Activated T-helper 2 cell treated with anti-CD3 and anti-CD28 coated beads, Interferon-gamma antibody, Interleukin-2, Interleukin-4, amounts not matched to agents 10 μg/mL and 5 μg/mL and 100 μg/mL, durations not matched to agents 14 hours and 24 hours and 36 hours (primary cell): ENCODE measurements around the gene DNMT3L. TPM values are rescaled to one million over a fixed set of nuclear protein-coding genes. Genes with fewer than 3 reads are reported as not detected.
"Not testable (repeated sequence)": the region's sequence is repeated elsewhere in the genome, so short reads cannot be mapped to it uniquely, and the experiment has no call there.

ENCODE experiments used
- DNase-seq: peaks from one replicate; pipeline ENCODE4 v3.0.0; 2021; ENCODE audit warnings: low spot score
- H3K27ac Mint-ChIP-seq: one replicate; pipeline ENCODE4 v1.8.0; 2021; ENCODE audit warnings: mixed read lengths
- H3K27me3 Mint-ChIP-seq: one replicate; pipeline ENCODE4 v1.8.0; 2021; ENCODE audit warnings: low read depth, mixed read lengths
- H3K36me3 Mint-ChIP-seq: one replicate; pipeline ENCODE4 v1.8.0; 2021; ENCODE audit warnings: low read depth, mixed read lengths
- H3K4me1 Mint-ChIP-seq: one replicate; pipeline ENCODE4 v1.8.0; 2021; ENCODE audit warnings: low read depth, mixed read lengths
- H3K4me3 Mint-ChIP-seq: one replicate; pipeline ENCODE4 v1.8.0; 2021; ENCODE audit warnings: low read depth, mild to moderate bottlenecking, moderate library complexity, mixed read lengths
- H3K9me3 Mint-ChIP-seq: one replicate; pipeline ENCODE4 v1.8.0; 2021; ENCODE audit warnings: mixed read lengths
- intact Hi-C: fragments of 100-400 bp; cut with micrococcal nuclease; formaldehyde crosslinking; loops from one replicate; pipeline ENCODE4 v1.15.1; 2023
- total RNA-seq: library from RNA; stranded (reverse); gene quantifications from 2 replicates; pipeline ENCODE4 v1.2.3, GENCODE V29; 2022

DNMT3L gene
- total RNA-seq, 1 donor from 2014 or later = not detected

GRCh38 chr21:44291936-44292811, 30.5 kb upstream of the DNMT3L start:
- intact Hi-C loops = no loop called here
- Mint-ChIP-seq H3K36me3 (no peaks in the 10 kb centered on the region), H3K27me3 (no peaks in the 10 kb centered on the region), H3K4me3 (peak overlapping the region; percentile 55), H3K4me1 (no peaks in the 10 kb centered on the region), H3K9me3 (no peaks in the 10 kb centered on the region), H3K27ac (no peak overlapping the region)
- DNase-seq = no peak

- no peak for DNase-seq
- Mint-ChIP-seq H3K27ac (no peak overlapping the region), H3K9me3 (no peaks in the 10 kb centered on the region), H3K27me3 (no peaks in the 10 kb centered on the region), H3K4me1 (no peaks in the 10 kb centered on the region), H3K4me3 (no peak overlapping the region), H3K36me3 (no peaks in the 10 kb centered on the region)
- intact Hi-C loops = no loop called here
These were observed 29.6 kb upstream of the DNMT3L start for GRCh38 chr21:44291078-44291935.

DNA sequence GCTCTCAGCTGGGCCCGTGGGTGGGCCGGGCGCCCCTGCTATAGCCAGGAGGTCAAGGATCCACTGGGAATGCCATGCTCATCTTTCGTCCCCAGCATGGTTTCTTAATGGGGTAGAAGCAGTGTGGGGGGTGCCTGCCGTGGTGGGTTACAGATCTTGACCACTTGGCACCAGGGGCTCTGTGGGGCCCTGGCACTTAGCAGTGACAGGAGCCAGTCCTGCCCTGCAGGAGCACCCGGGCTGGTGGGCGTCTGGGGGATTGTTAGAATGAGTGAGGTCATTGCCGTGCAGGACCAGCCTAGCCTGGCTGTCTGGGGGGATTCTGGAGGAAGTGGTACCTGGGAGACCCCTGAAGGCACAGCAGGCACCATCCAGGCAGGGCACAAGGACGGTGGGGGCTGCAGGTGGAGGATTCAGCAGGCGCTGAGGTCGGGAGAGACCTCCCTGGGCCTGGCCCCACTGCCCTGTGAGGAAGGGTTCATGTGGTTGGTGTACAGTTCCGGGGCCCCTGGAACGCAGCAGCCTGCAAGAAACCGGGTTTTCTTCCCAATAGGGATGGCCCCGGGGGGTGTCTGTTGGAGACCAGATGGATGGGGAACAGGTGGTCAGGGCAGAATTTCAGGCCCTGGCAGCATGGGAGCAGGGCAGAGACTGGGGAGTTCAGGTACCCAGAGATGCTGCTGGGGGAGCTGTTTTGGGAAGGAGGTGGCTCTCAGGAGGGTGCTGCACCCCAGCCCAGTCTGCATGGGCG, 28.8 kb upstream of the DNMT3L start:
- no peak overlapping the region for H3K27ac Mint-ChIP-seq
- no peaks in the 10 kb centered on the region for H3K9me3 Mint-ChIP-seq
- H3K4me1 Mint-ChIP-seq = no peaks in the 10 kb centered on the region

GRCh38 chr21:44289381-44290010, 27.8 kb upstream of the DNMT3L start:
- Mint-ChIP-seq H3K9me3 (no peaks in the 10 kb centered on the region), H3K4me1 (no peaks in the 10 kb centered on the region), H3K4me3 (no peak overlapping the region), H3K27me3 (no peaks in the 10 kb centered on the region), H3K36me3 (no peaks in the 10 kb centered on the region), H3K27ac (no peak overlapping the region)
- intact Hi-C loops = no loop called here
- DNase-seq = no peak

More for the DNA sequence above, 28.8 kb upstream of the DNMT3L start:
- H3K36me3 Mint-ChIP-seq = no peaks in the 10 kb centered on the region
- no peak overlapping the region for H3K4me3 Mint-ChIP-seq
- intact Hi-C loops = no loop called here
- no peak for DNase-seq
- no peaks in the 10 kb centered on the region for H3K27me3 Mint-ChIP-seq

DNA sequence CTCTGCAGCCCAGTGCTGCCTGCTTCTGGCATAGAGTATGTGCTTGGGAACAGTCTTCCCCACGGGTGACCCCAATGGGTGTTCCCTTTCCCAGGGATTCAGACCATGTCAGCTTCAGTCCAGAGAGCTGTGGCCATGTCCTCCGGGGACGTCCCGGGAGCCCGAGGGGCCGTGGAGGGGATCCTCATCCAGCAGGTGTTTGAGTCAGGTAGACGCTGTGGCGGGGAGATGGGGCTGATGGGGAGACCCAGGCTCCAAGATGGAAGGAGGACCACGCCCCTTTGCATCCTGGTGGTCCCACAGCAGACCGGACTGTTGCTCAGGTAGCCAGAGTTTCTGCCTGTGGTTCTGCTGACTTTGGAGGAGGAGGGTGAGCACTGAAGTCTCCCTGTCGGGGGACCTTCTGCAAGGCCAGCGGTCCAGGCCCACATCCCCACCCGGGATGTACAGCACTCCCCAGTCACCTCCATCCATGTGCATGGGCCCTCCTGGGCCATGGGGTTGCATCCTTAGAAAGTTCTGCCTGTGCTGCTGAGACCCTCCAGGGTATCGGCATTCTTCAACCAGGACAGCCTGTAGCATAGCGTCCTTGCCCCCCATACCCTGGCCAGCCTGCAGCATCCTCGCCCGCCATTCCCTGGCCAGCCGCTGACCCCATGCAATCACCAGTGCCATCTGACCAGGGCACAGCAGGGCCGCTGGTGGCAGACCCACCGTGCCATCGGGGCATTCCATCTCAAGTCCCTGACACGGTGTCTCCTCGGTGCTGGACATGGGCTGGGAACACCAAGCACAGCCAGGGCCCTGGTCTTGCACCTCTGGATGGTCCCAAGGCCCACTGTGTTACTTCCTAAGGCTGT, 26.8 kb upstream of the DNMT3L start:
- no peaks in the 10 kb centered on the region for H3K4me1 Mint-ChIP-seq
- no peak overlapping the region for H3K4me3 Mint-ChIP-seq
- H3K27ac Mint-ChIP-seq = no peak overlapping the region
- no peak for DNase-seq
- no peaks in the 10 kb centered on the region for H3K36me3 Mint-ChIP-seq
- peaks cover 3% of the 10 kb centered on the region for H3K27me3 Mint-ChIP-seq
- no peaks in the 10 kb centered on the region for H3K9me3 Mint-ChIP-seq
- intact Hi-C loops = no loop called here

DNA sequence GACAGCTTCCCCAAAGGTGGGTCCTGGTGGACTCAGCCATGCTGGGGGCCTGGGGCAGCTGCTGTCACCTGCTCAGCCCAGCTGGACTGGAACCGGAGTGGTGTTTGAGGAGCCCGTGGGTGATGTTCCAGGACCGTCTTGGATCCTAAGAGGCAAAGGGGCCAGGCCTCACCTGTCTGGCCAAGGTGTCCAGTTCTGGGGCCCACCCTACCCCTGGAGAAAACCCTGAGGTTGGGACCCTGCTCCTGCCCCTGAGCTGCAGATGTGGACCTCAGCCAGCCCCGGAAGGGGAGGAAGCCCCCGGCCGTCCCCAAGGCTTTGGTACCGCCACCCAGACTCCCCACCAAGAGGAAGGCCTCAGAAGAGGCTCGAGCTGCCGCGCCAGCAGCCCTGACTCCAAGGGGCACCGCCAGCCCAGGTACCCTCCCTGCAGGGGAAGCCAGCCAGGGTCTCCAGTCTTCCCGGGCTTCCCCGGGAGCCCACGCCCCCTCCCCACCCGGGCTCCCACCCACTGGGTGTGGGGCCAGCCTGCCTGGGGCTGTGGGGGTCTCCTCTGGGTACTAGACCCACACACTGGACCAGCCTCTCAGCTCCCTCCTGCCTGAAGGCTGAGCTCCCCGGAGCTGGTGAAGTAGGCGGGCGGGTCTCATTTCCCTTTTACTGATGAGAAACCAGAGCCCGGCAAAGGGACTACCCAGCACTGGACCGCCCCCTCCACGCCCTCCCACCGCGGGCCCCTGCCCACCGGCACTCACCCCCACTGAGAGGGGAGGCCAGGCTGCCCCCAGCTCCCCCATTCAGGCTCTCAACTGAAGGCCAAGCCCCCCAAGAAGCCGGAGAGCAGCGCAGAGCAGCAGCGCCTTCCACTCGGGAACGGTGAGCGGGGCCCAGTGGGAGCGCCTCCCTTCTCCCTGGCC, 25.3 kb upstream of the DNMT3L start:
- no peak for DNase-seq
- Mint-ChIP-seq H3K27me3 (peaks cover 3% of the 10 kb centered on the region), H3K4me1 (no peaks in the 10 kb centered on the region), H3K36me3 (no peaks in the 10 kb centered on the region), H3K4me3 (no peak overlapping the region), H3K27ac (no peak overlapping the region), H3K9me3 (no peaks in the 10 kb centered on the region)
- intact Hi-C loops = no loop called here

- peaks cover 3% of the 10 kb centered on the region for H3K27me3 Mint-ChIP-seq
- H3K36me3 Mint-ChIP-seq = no peaks in the 10 kb centered on the region
- DNase-seq = no peak
- H3K4me3 Mint-ChIP-seq = no peak overlapping the region
- H3K9me3 Mint-ChIP-seq = no peaks in the 10 kb centered on the region
- H3K27ac Mint-ChIP-seq = no peak overlapping the region
- intact Hi-C loops = no loop called here
- H3K4me1 Mint-ChIP-seq = no peaks in the 10 kb centered on the region
These were observed 24.5 kb upstream of the DNMT3L start for GRCh38 chr21:44286086-44286715.

DNA sequence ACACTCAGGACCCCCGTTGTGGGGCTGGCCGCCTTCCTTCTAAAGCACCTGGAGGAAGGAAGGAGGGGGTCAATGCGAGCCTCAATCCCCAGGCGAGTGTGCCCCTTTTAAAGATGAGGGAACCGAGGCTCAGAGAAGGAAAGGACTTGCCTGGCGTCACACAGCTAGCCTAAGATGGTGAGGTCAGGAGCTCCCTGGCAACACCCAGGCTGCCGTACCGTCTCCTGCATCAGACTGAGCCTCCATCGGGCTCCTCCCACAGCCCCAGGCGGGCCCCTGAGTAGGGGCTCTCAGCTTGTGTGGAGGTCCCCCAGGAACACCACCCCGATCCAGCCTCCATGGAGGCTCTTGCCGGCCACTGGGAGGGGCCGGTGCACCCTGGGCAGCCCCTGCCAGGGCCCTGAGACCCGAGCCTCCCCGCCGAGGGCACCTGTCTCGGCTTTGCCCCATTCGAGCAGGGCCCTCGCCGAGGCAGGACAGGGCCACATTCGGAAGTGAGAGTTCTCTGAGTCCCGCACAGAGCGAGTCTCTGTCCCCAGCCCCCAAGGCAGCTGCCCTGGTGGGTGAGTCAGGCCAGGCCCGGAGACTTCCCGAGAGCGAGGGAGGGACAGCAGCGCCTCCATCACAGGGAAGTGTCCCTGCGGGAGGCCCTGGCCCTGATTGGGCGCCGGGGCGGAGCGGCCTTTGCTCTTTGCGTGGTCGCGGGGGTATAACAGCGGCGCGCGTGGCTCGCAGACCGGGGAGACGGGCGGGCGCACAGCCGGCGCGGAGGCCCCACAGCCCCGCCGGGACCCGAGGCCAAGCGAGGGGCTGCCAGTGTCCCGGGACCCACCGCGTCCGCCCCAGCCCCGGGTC, 23.7 kb upstream of the DNMT3L start, which contains the start of gene AIRE:
TSS of gene AIRE (plus strand) at position 739 of the 855 bp plus-strand sequence. CDS start 131 bp downstream, outside the sequence.
- intact Hi-C loops = no loop called here
- H3K9me3 Mint-ChIP-seq = no peaks in the 10 kb centered on the region
- H3K27ac Mint-ChIP-seq = no peak within 1 kb of the TSS
- H3K4me3 Mint-ChIP-seq = no peak within 1 kb of the TSS
- no peak for DNase-seq
- no peaks in the 10 kb centered on the region for H3K36me3 Mint-ChIP-seq
- H3K27me3 Mint-ChIP-seq = peaks cover 3% of the 10 kb centered on the region
- H3K4me1 Mint-ChIP-seq = no peaks in the 10 kb centered on the region

- Mint-ChIP-seq H3K36me3 (no peaks in the 10 kb centered on the region), H3K4me3 (no peak overlapping the region), H3K9me3 (no peaks in the 10 kb centered on the region), H3K27ac (no peak overlapping the region), H3K4me1 (no peaks in the 10 kb centered on the region), H3K27me3 (peaks cover 3% of the 10 kb centered on the region)
- intact Hi-C loops = no loop called here
- no peak for DNase-seq
These were observed 22.3 kb upstream of the DNMT3L start for GRCh38 chr21:44283948-44284347.

- not testable (repeated sequence) for H3K4me1 Mint-ChIP-seq
These were observed 21.6 kb upstream of the DNMT3L start for GRCh38 chr21:44283211-44283785.

More at GRCh38 chr21:44283211-44283785, 21.6 kb upstream of the DNMT3L start:
- H3K27me3 Mint-ChIP-seq, intact Hi-C loops, H3K27ac Mint-ChIP-seq, DNase-seq, H3K36me3 Mint-ChIP-seq, H3K4me3 Mint-ChIP-seq, H3K9me3 Mint-ChIP-seq: not testable (repeated sequence)
